ENCODE measurements around the gene SYCP2.
A peak's percentile ranks its signal among the peaks of the same experiment; 100 is the strongest.

SYCP2 gene

DNA sequence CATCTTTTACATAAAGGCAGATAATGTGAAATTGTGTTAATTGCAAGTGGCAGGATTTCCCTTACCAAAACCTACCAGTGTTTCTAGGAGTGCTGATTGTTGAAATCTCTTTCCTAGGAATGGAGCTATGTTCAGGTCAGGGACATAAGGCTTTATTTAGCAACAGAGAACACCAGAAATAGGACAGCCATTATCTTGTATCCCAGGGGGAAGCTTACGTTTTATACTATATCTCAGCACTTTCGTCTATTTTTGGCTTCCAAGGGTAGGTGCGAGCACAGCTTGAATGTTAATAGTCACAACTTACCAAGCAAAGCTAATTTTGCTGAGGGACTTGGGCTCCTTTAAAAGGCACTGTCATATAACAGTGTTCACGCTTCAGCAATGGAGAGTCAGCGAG, 94.0 kb downstream of the SYCP2 start:
- ChIA-PET CTCF (interaction anchor here (0.7 to 1.8 kb wide), 5 partner anchors 9 to 96 kb away, joined by 3 to 6 read pairs (median 4); no protein-coding TSS in a partner anchor), POLR2A (no interaction called here)
- no peak for DNase-seq (ENCODE audit: extremely low spot score)
- TF ChIP-seq SUZ12 (IDR thresholded peaks at IDR 0.05) (no peak), FOXK2 (IDR thresholded peaks at IDR 0.05) (no peak), SP1 (IDR thresholded peaks at IDR 0.05) (no peak), ARNT (IDR thresholded peaks at IDR 0.05) (no peak), TARDBP (IDR thresholded peaks at IDR 0.05) (no peak), HDGF (IDR thresholded peaks at IDR 0.05; ENCODE audit: borderline replicate concordance) (no peak), NFRKB (IDR thresholded peaks at IDR 0.05) (no peak), CTBP1 (IDR thresholded peaks at IDR 0.05; ENCODE audit: borderline replicate concordance) (no peak), L3MBTL2 (conservative IDR thresholded peaks at IDR 0.05) (no peak), ELF4 (IDR thresholded peaks at IDR 0.05) (no peak), FOXA1 (IDR thresholded peaks at IDR 0.05) (no peak), BHLHE40 (IDR thresholded peaks at IDR 0.05; ENCODE audit: borderline replicate concordance) (no peak), ZNF384 (IDR thresholded peaks at IDR 0.05) (no peak)
- TF ChIP-seq, protein P1, sequence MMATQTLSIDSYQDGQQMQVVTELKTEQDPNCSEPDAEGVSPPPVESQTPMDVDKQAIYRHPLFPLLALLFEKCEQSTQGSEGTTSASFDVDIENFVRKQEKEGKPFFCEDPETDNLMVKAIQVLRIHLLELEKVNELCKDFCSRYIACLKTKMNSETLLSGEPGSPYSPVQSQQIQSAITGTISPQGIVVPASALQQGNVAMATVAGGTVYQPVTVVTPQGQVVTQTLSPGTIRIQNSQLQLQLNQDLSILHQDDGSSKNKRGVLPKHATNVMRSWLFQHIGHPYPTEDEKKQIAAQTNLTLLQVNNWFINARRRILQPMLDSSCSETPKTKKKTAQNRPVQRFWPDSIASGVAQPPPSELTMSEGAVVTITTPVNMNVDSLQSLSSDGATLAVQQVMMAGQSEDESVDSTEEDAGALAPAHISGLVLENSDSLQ (IDR thresholded peaks at IDR 0.05), result no peak

DNA sequence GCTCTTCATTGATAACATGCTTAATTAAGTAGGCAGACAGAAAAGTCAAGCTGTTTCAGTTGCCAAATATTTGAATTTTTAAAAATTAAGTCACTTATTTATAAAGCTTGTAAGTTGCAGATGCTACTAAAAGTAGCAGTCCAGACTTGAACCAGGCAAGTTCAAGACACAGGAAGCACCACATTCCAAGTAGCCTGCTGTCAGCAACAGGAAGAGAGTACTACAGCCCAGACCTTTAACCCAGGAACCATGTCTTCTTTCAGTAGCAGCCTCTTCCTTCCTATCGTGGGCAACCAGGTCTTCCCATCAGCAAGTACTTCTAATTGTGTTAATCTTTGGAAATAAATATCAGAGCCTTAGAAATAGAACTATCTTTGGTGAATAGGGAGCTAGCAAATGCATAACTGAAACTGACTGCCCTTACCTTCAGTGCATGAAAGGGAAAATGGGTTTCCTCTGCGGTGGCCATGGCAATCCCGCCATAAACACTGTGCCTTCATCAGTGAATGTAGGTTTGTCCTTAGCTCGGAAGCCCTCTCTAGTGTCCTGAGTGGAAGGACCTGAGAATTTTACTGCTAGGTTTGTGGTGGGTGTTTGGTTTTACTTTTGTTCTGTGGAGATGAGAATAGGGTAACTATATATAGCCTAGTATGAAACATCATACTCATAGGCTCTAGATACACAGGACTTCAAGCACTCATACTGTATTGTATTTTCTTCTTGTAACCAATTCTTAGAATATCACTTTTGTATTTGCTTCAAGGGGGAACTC, 95.6 kb downstream of the SYCP2 start:
- ChIA-PET POLR2A (no interaction called here), CTCF (interaction anchor here (1.8 kb wide), 1 partner anchor 12 kb away, joined by 6 read pairs; no protein-coding TSS in a partner anchor)
- TF ChIP-seq TARDBP (IDR thresholded peaks at IDR 0.05), result no peak
- TF ChIP-seq SP1 (IDR thresholded peaks at IDR 0.05), result no peak
- no peak for TF ChIP-seq LEF1 (IDR thresholded peaks at IDR 0.05; ENCODE audit: borderline replicate concordance)
- TF ChIP-seq SUZ12 (IDR thresholded peaks at IDR 0.05), result no peak
- no peak for TF ChIP-seq ELF4 (IDR thresholded peaks at IDR 0.05)
- TF ChIP-seq CTBP1 (IDR thresholded peaks at IDR 0.05; ENCODE audit: borderline replicate concordance), result no peak
- no peak for TF ChIP-seq HDGF (IDR thresholded peaks at IDR 0.05; ENCODE audit: borderline replicate concordance)
- no peak for TF ChIP-seq ARNT (IDR thresholded peaks at IDR 0.05)
- TF ChIP-seq BHLHE40 (IDR thresholded peaks at IDR 0.05; ENCODE audit: borderline replicate concordance), result no peak
- DNase-seq (ENCODE audit: extremely low spot score), result no peak

DNA sequence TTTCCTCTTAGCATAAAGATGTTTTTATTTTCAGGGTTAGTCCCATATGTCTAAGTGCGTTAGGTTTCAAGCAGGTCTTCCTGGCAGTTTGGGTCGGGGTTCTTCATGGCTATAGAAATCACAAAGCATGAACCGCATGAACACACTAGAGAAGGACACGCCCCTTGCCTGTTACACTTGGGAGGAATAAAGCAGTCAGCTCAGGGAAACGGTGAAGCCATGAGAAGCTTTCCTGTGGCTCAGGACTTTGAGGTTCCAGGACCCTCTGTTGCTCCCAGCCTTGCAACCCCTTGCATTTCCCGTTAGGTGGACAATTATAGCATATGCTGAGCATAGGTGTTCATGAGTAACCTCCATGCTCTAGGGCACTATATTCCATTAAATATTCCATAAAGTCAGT, 96.7 kb downstream of the SYCP2 start:
- ChIA-PET POLR2A (interaction anchor here (0.9 to 1.6 kb wide), 2 partner anchors 16 to 103 kb away, joined by 3 to 5 read pairs; partner anchors contain the start of genes FAM217B and PPP1R3D), CTCF (interaction anchor here (1.8 to 1.9 kb wide), 2 partner anchors 13 to 54 kb away, joined by 6 to 13 read pairs; no protein-coding TSS in a partner anchor)
- TF ChIP-seq ZNF384 (IDR thresholded peaks at IDR 0.05), result no peak
- no peak for TF ChIP-seq FOXA1 (IDR thresholded peaks at IDR 0.05)
- no peak for TF ChIP-seq L3MBTL2 (conservative IDR thresholded peaks at IDR 0.05)
- no peak for TF ChIP-seq NFRKB (IDR thresholded peaks at IDR 0.05)
- no peak for TF ChIP-seq BHLHE40 (IDR thresholded peaks at IDR 0.05; ENCODE audit: borderline replicate concordance)
- no peak for TF ChIP-seq FOXK2 (IDR thresholded peaks at IDR 0.05)
- TF ChIP-seq LEF1 (IDR thresholded peaks at IDR 0.05; ENCODE audit: borderline replicate concordance), result no peak
- TF ChIP-seq SP1 (IDR thresholded peaks at IDR 0.05), result no peak
- no peak for TF ChIP-seq TARDBP (IDR thresholded peaks at IDR 0.05)
- TF ChIP-seq SUZ12 (IDR thresholded peaks at IDR 0.05), result no peak
- peak; percentile 39 for DNase-seq (ENCODE audit: extremely low spot score)

DNA sequence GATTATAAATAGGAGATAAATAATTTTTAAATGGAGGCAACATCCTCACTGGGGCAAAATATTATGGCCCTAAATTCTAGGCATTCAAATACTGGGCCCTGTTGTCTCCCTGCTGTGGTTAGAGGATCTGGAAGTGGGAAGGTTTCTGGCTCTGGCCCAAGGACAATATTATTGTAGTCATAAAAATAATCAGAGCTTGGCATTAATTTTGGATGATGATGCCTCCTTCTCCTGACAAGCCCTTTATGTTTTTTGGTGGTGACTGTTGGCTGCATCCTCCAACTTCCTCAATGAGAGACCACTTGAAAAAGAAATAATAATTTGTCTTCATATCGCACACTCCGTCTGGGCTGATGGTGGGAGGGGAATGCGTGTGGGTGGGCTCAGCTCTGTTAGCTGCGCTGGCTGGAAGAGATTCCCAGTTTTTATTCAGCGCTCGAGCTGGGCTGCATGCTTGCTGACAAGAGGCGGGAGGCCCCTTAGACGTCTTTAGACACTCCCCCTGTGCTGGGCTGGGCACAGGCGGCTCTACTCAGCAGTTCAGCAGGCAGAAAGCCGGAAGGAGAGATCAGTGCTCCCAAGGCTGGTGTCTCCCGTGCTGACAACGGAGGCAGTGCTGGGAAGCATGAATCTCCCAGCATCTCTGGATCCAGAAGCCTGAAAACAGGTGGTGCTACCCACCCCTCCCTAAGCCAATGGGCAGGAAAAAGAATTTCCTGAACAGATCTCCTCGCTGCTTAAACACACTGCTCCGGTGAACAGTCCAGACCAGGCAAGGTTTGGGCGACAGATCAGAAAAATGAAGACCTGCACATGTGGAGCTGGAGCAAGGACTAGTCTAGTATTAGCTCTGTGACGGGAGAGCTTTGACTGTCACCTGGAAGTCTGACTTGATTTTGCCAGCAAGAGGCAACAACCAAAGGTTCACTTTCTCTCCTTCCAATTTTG, 97.7 kb downstream of the SYCP2 start:
- POLR2A ChIA-PET, result interaction anchor here (1.1 to 1.6 kb wide), 2 partner anchors 17 to 105 kb away, joined by 3 to 5 read pairs; partner anchors contain the start of genes FAM217B and PPP1R3D
- CTCF ChIA-PET, result interaction anchor here (1.8 to 1.9 kb wide), 2 partner anchors 14 to 53 kb away, joined by 6 to 13 read pairs; no protein-coding TSS in a partner anchor
- DNase-seq (ENCODE audit: extremely low spot score), result peak; percentile 78
- TF ChIP-seq L3MBTL2 (conservative IDR thresholded peaks at IDR 0.05), result peak; percentile 40; the same call in 1 of the 2 replicates
- no peak for TF ChIP-seq FOXK2 (IDR thresholded peaks at IDR 0.05)
- no peak for TF ChIP-seq HDGF (IDR thresholded peaks at IDR 0.05; ENCODE audit: borderline replicate concordance)

DNA sequence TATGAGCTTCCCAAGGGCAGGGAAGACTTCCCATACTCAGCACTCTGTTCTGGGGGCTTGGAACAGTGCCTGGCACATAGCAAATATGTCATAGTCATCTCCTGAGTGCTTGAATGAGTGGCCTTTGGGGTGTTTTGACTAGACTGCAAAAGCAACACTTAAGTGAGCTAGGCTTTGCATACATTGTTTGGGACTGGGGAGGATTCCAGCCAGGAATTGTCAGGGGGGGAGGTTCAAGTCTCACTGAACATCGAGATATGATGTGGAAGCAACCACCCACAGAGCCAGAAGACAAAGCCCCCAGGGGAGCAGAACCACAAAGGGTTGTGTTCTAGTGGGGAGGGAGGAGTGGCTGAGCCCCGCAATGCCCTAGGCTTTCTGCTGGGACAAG, 98.4 kb downstream of the SYCP2 start:
- CTCF ChIA-PET, result interaction anchor here (1.9 kb wide), 1 partner anchor 52 kb away, joined by 6 read pairs; no protein-coding TSS in a partner anchor
- POLR2A ChIA-PET, result interaction anchor here (1.1 kb wide), 1 partner anchor 105 kb away, joined by 3 read pairs; the partner anchor contains the start of genes FAM217B and PPP1R3D
- TF ChIP-seq BHLHE40 (IDR thresholded peaks at IDR 0.05; ENCODE audit: borderline replicate concordance) (no peak), CTBP1 (IDR thresholded peaks at IDR 0.05; ENCODE audit: borderline replicate concordance) (no peak), LEF1 (IDR thresholded peaks at IDR 0.05; ENCODE audit: borderline replicate concordance) (no peak)
- no peak for DNase-seq (ENCODE audit: extremely low spot score)

DNA sequence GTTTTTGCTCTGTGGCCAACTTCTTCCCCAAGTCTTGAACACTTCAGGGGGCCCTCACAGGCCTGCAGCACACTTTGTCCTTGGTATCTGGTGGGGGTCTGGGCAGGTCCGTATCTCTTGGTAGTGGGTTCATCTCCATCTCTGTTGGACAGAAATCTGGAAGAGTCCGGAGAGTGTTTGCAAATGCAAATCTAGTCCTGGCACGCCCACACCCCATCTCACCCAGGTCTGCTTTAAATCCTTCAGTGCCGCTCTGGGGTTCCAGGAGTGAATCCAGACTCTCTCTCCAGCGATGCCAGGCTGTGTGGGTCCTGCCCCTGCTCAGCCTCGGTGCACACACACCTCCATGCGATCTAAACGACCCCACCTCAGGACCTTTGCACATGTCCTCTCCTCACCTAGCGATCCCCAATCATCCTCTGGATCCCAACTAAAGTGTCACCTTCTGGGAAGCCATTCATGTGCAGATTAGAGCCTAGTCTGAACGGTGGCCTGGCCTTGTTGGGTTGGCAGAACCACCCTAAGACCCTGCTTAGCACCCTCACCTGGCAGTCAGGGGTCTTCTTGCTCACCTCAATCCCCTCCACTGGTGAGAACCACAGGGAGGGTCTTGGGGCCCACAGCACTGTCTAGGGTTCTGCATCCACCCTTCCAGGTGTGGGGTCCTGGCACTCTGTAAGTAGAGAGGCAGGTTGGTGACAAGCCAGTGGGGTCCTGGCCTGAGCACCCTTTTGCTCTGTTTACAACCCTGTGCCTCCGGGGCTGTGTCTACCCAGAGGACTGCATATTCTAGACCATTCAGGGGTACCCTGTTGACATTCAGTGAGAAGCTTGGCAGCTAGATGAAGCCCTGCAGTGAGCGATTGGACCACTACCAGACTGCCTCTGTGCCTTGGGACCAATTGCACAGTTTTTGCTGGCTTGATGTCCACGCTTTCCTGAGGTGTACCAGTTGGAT, 100.8 kb downstream of the SYCP2 start:
- no peak for TF ChIP-seq FOXM1 (IDR thresholded peaks at IDR 0.05; ENCODE audit: borderline replicate concordance)
- TF ChIP-seq, protein P1 (IDR thresholded peaks at IDR 0.05), result no peak
- TF ChIP-seq ZNF384 (IDR thresholded peaks at IDR 0.05), result no peak
- TF ChIP-seq FOXK2 (IDR thresholded peaks at IDR 0.05), result no peak
- TF ChIP-seq HDGF (IDR thresholded peaks at IDR 0.05; ENCODE audit: borderline replicate concordance), result no peak
- no peak for TF ChIP-seq TARDBP (IDR thresholded peaks at IDR 0.05)
- no peak for TF ChIP-seq BHLHE40 (IDR thresholded peaks at IDR 0.05; ENCODE audit: borderline replicate concordance)
- no peak for TF ChIP-seq SP1 (IDR thresholded peaks at IDR 0.05)
- TF ChIP-seq FOXA1 (IDR thresholded peaks at IDR 0.05), result no peak
- no peak for TF ChIP-seq SUZ12 (IDR thresholded peaks at IDR 0.05)
- no peak for TF ChIP-seq LEF1 (IDR thresholded peaks at IDR 0.05; ENCODE audit: borderline replicate concordance)
- no peak for TF ChIP-seq CTBP1 (IDR thresholded peaks at IDR 0.05; ENCODE audit: borderline replicate concordance)
- no peak for TF ChIP-seq L3MBTL2 (conservative IDR thresholded peaks at IDR 0.05)
- no peak for TF ChIP-seq ELF4 (IDR thresholded peaks at IDR 0.05)
- no peak for TF ChIP-seq ARNT (IDR thresholded peaks at IDR 0.05)
- no peak for DNase-seq (ENCODE audit: extremely low spot score)
- POLR2A ChIA-PET, result no interaction called here
- CTCF ChIA-PET, result no interaction called here

Data from HEK293T (cell line).